ENCODE measurements around the gene SOX1. TPM values are rescaled to one million over a fixed set of nuclear protein-coding genes. Genes with fewer than 3 reads are reported as not detected.

Gene SOX1
- total RNA-seq, 3 donors from 2014 or later = 0.19 TPM; not detected in 2

GRCh38 chr13:112065867-112066623 is 904 bp upstream of the SOX1 start:
- Histone ChIP-seq H3K36me3 (ENCODE audit: low read depth) (no peaks in the 10 kb centered on the region), H3K9me3 (no peaks in the 10 kb centered on the region), H3K4me3 (no peak overlapping the region), H3K4me1 (ENCODE audit: low read depth) (peaks cover 11% of the 10 kb centered on the region)
- intact Hi-C loops (cut with DNase I, micrococcal nuclease) = no loop called here
- TF ChIP-seq, protein P1, sequence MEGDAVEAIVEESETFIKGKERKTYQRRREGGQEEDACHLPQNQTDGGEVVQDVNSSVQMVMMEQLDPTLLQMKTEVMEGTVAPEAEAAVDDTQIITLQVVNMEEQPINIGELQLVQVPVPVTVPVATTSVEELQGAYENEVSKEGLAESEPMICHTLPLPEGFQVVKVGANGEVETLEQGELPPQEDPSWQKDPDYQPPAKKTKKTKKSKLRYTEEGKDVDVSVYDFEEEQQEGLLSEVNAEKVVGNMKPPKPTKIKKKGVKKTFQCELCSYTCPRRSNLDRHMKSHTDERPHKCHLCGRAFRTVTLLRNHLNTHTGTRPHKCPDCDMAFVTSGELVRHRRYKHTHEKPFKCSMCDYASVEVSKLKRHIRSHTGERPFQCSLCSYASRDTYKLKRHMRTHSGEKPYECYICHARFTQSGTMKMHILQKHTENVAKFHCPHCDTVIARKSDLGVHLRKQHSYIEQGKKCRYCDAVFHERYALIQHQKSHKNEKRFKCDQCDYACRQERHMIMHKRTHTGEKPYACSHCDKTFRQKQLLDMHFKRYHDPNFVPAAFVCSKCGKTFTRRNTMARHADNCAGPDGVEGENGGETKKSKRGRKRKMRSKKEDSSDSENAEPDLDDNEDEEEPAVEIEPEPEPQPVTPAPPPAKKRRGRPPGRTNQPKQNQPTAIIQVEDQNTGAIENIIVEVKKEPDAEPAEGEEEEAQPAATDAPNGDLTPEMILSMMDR (IDR thresholded peaks at IDR 0.05) = no peak
- ATAC-seq = no peak
- no peak for DNase-seq

DNA sequence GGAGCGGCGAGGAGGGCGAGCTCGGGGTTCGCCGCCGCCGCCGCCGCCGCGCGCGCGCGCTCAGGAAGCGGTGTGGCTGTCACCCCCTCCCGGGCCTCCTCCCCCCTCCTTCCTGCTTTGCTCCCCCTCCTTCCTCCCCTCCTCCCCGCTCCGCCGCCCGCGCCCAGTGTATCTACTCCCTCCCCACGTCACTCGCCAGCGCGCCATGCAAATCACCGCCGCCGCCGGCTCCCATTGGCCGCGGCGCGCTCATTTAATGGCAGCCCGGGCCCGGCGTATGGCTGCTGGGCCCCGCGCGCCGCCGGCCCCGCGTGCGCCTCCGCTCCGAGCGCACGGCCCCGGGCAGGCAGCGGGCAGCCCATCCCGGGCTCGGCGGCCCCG is 335 bp upstream of the SOX1 start:
- ATAC-seq = peak; percentile 79
- intact Hi-C loops (cut with DNase I, micrococcal nuclease) = no loop called here
- Histone ChIP-seq H3K9me3 (no peaks in the 10 kb centered on the region), H3K4me3 (no peak overlapping the region), H3K4me1 (ENCODE audit: low read depth) (peaks cover 11% of the 10 kb centered on the region), H3K36me3 (ENCODE audit: low read depth) (no peaks in the 10 kb centered on the region)
- peak in 2 of 3 donors; percentile 52 to 67 for DNase-seq
- TF ChIP-seq, protein P1 (IDR thresholded peaks at IDR 0.05) = no peak

DNA sequence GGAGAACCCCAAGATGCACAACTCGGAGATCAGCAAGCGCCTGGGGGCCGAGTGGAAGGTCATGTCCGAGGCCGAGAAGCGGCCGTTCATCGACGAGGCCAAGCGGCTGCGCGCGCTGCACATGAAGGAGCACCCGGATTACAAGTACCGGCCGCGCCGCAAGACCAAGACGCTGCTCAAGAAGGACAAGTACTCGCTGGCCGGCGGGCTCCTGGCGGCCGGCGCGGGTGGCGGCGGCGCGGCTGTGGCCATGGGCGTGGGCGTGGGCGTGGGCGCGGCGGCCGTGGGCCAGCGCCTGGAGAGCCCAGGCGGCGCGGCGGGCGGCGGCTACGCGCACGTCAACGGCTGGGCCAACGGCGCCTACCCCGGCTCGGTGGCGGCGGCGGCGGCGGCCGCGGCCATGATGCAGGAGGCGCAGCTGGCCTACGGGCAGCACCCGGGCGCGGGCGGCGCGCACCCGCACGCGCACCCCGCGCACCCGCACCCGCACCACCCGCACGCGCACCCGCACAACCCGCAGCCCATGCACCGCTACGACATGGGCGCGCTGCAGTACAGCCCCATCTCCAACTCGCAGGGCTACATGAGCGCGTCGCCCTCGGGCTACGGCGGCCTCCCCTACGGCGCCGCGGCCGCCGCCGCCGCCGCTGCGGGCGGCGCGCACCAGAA is 1.1 kb downstream of the SOX1 start:
- ATAC-seq (peak; percentile 19), DNase-seq (peak in 1 of 3 donors; percentile 19)
- no peaks in the 10 kb centered on the region for H3K9me3 ChIP-seq
- intact Hi-C loops (cut with DNase I, micrococcal nuclease) = no loop called here
- no peak overlapping the region for H3K4me3 ChIP-seq
- no peaks in the 10 kb centered on the region for H3K36me3 ChIP-seq (ENCODE audit: low read depth)
- TF ChIP-seq, protein P1 (IDR thresholded peaks at IDR 0.05) = no peak
- peaks cover 11% of the 10 kb centered on the region for H3K4me1 ChIP-seq (ENCODE audit: low read depth)

DNA sequence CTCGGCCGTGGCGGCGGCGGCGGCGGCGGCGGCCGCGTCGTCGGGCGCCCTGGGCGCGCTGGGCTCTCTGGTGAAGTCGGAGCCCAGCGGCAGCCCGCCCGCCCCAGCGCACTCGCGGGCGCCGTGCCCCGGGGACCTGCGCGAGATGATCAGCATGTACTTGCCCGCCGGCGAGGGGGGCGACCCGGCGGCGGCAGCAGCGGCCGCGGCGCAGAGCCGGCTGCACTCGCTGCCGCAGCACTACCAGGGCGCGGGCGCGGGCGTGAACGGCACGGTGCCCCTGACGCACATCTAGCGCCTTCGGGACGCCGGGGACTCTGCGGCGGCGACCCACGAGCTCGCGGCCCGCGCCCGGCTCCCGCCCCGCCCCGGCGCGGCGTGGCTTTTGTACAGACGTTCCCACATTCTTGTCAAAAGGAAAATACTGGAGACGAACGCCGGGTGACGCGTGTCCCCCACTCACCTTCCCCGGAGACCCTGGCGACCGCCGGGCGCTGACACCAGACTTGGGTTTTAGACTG is 1.7 kb downstream of the SOX1 start:
- no peak for ATAC-seq
- intact Hi-C loops (cut with DNase I, micrococcal nuclease) = no loop called here
- no peaks in the 10 kb centered on the region for H3K9me3 ChIP-seq
- TF ChIP-seq, protein P1 (IDR thresholded peaks at IDR 0.05) = no peak
- no peak for DNase-seq
- H3K36me3 ChIP-seq (ENCODE audit: low read depth) = no peaks in the 10 kb centered on the region
- no peak overlapping the region for H3K4me3 ChIP-seq
- peaks cover 11% of the 10 kb centered on the region for H3K4me1 ChIP-seq (ENCODE audit: low read depth)

DNA sequence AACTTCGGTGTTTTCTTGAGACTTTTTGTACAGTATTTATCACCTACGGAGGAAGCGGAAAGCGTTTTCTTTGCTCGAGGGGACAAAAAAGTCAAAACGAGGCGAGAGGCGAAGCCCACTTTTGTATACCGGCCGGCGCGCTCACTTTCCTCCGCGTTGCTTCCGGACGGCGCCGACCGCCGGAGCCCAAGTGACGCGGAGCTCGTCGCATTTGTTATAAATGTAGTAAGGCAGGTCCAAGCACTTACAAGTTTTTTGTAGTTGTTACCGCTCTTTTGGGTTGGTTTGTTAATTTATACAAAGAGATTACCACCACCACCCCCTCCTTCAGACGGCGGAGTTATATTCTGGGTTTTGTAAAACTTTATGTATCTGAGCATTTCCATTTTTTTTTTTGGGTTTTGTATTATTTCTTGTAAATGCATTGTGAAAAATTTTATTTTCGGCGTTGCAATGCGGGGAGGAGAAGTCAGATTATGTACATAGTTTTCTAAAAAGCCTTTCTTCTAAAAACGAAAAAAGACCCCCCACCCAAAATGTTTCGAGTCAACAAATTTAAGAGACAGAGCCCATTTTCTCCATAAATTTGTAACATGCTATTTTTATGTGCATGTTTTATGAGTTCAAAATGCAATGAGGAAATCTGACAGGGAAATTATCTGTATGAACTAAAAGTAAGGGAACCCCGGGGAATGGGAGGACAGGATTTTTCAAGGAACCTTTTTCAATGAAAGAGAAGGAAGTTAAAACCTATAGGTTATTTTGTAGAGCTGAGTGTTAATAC is 2.3 kb downstream of the SOX1 start:
- Histone ChIP-seq H3K9me3 (no peaks in the 10 kb centered on the region), H3K4me1 (ENCODE audit: low read depth) (peaks cover 11% of the 10 kb centered on the region), H3K4me3 (no peak overlapping the region), H3K36me3 (ENCODE audit: low read depth) (no peaks in the 10 kb centered on the region)
- DNase-seq (no peak), ATAC-seq (no peak)
- TF ChIP-seq, protein P1 (IDR thresholded peaks at IDR 0.05) = no peak
- intact Hi-C loops (cut with DNase I, micrococcal nuclease) = no loop called here

All from mucosa of descending colon (tissue), 3 donors.